Measurements from ENCODE around the gene ATG16L1. TPM values are rescaled to one million over a fixed set of nuclear protein-coding genes. Genes with fewer than 3 reads are reported as not detected.

ATG16L1 gene
- total RNA-seq: 10 to 100 TPM; 62.8 to 63.8 TPM

GRCh38 chr2:233251306-233252116 lies at the start of gene ATG16L1:
Gene ATG16L1 (plus strand): TSS chr2:233251673. CDS start chr2:233251828, 155 bp downstream.
- peaks cover 71% of the 10 kb centered on the region for H3K4me1 Mint-ChIP-seq
- ATAC-seq: peak; percentile 97
- CTCF ChIA-PET: interaction anchor here (0.7 to 7.1 kb wide), 33 partner anchors 10 to 441 kb away, joined by 3 to 93 read pairs (median 5); partner anchors contain the start of gene INPP5D
- H3K27ac Mint-ChIP-seq: peak within 1 kb of the TSS; percentile 98
- H3K4me3 Mint-ChIP-seq: peak within 1 kb of the TSS; percentile 92
- peaks cover 27% of the 10 kb centered on the region for H3K36me3 Mint-ChIP-seq
- peak; percentile 98 for DNase-seq
- H3K9me3 Mint-ChIP-seq (ENCODE audit: low read depth): no peaks in the 10 kb centered on the region
- no peaks in the 10 kb centered on the region for H3K27me3 Mint-ChIP-seq

DNA sequence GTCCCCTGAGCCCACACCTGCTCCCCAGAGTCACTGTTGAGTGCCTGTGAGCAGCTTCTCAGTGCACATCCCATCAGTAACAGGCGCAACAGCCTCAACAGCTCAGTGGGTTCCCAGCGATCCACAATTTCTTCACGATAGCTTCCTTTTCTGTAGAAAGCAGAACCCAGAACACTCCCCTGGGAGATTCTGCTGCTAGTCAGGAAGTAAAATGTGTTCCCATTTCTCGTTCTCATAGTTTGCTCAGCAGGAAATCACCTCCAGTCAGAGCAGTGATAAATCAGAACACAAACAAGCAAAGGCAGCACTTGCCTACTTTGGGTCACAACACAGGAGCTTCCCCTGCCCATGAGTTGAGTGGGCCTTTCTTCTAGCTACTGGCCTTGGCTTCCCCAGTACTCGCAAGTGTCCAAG lies 48.9 kb upstream of the ATG16L1 start:
- Mint-ChIP-seq H3K27ac (peak overlapping the region; percentile 37), H3K36me3 (peaks cover 62% of the 10 kb centered on the region), H3K4me1 (peaks cover 1% of the 10 kb centered on the region), H3K27me3 (no peaks in the 10 kb centered on the region), H3K9me3 (ENCODE audit: low read depth) (peaks cover 3% of the 10 kb centered on the region), H3K4me3 (no peak overlapping the region)
- ATAC-seq (no peak), DNase-seq (no peak)
- CTCF ChIA-PET: no interaction called here

DNA sequence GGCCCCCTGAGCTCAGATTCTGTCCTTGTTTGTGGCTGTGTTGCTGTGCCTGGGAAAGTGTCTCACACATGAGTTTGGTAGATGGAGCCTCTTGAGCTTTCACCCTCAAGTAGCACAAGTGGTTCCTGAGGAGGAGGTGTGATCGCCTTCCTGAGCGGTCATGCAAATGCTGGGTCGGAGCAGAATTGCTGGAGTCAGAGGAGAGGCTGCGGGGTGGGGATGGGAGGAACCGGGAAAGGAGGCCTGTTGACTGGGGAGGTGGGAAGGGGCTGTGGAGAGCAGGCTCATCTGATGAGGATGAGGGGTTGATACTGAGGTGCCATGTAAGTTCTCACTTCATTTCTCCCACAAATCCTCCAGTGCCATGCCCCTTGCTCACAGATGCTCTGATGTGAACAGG lies 48.4 kb upstream of the ATG16L1 start:
- ATAC-seq (no peak), DNase-seq (no peak)
- H3K36me3 Mint-ChIP-seq: peaks cover 57% of the 10 kb centered on the region
- peaks cover 6% of the 10 kb centered on the region for H3K4me1 Mint-ChIP-seq
- peak overlapping the region; percentile 37 for H3K27ac Mint-ChIP-seq
- H3K4me3 Mint-ChIP-seq: no peak overlapping the region
- peaks cover 3% of the 10 kb centered on the region for H3K9me3 Mint-ChIP-seq (ENCODE audit: low read depth)
- no peaks in the 10 kb centered on the region for H3K27me3 Mint-ChIP-seq
- CTCF ChIA-PET: no interaction called here

- Mint-ChIP-seq H3K36me3 (peaks cover 53% of the 10 kb centered on the region), H3K27ac (no peak overlapping the region), H3K4me1 (peaks cover 8% of the 10 kb centered on the region), H3K4me3 (no peak overlapping the region), H3K27me3 (no peaks in the 10 kb centered on the region), H3K9me3 (ENCODE audit: low read depth) (peaks cover 3% of the 10 kb centered on the region)
- ATAC-seq: no peak
- CTCF ChIA-PET: no interaction called here
- DNase-seq: no peak
Observed at GRCh38 chr2:233204286-233204936, 47.1 kb upstream of the ATG16L1 start.

GRCh38 chr2:233208382-233209116 lies 42.9 kb upstream of the ATG16L1 start:
- Mint-ChIP-seq H3K36me3 (peaks cover 17% of the 10 kb centered on the region), H3K27me3 (no peaks in the 10 kb centered on the region), H3K4me1 (peaks cover 8% of the 10 kb centered on the region), H3K4me3 (no peak overlapping the region), H3K27ac (no peak overlapping the region), H3K9me3 (ENCODE audit: low read depth) (no peaks in the 10 kb centered on the region)
- no peak for ATAC-seq
- no peak for DNase-seq
- CTCF ChIA-PET: no interaction called here

DNA sequence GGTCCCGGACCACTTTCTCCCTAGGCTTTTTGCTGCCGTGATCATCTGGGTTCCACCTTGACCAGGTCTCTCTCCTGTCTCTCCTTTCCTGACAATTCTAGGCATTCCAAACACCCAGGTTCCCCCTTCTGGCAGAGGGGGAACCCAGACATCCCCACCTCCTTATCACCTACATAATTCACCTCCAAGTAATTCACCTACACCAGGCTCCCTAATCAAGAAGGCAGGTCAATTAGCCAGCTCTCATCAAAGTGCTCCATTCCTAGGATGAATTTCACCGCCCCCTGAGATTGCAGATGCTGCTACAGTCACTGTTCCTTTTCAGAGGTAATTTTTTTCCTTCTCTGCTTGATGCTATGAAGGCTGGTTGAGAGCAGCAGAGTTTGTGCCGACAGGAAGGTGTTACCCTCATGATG lies 42.3 kb upstream of the ATG16L1 start:
- Mint-ChIP-seq H3K36me3 (peaks cover 12% of the 10 kb centered on the region), H3K27ac (peak overlapping the region; percentile 35), H3K4me3 (no peak overlapping the region), H3K9me3 (ENCODE audit: low read depth) (no peaks in the 10 kb centered on the region), H3K27me3 (no peaks in the 10 kb centered on the region), H3K4me1 (peaks cover 8% of the 10 kb centered on the region)
- CTCF ChIA-PET: no interaction called here
- DNase-seq: no peak
- ATAC-seq: no peak

DNA sequence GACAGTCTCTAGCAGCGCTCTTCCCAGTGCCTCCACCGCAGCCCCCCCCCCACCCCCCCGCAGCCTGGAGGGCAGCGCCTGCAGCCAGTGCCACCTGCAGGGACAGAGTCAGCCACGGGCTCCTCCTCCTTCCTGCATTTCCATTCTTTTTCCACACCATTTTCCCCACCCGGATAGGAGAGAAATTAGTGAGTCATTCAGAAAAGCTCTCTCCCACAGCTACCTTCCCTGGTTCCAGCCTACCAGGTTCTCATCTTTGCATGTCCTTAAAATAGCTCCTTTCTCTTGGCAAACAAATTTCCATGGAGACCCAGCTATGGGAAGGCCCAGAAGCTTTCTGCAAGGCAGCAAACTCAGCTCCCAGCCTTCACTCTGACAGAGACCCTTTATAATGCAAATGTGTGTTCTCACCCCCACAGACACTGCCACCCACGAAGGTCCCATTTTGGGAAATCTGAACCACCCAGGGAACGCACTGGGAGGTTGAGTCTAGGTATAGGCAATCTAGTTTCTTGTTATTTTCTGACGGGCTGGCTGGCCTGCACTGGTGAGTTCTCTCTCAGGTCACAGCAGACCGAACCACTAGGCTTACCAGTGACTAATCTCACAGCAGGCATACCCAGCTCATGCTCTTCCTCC lies 41.8 kb upstream of the ATG16L1 start:
- Mint-ChIP-seq H3K27ac (peak overlapping the region; percentile 18), H3K9me3 (ENCODE audit: low read depth) (no peaks in the 10 kb centered on the region), H3K36me3 (peaks cover 11% of the 10 kb centered on the region), H3K4me3 (no peak overlapping the region), H3K27me3 (no peaks in the 10 kb centered on the region), H3K4me1 (peaks cover 8% of the 10 kb centered on the region)
- CTCF ChIA-PET: no interaction called here
- DNase-seq (no peak), ATAC-seq (no peak)

DNA sequence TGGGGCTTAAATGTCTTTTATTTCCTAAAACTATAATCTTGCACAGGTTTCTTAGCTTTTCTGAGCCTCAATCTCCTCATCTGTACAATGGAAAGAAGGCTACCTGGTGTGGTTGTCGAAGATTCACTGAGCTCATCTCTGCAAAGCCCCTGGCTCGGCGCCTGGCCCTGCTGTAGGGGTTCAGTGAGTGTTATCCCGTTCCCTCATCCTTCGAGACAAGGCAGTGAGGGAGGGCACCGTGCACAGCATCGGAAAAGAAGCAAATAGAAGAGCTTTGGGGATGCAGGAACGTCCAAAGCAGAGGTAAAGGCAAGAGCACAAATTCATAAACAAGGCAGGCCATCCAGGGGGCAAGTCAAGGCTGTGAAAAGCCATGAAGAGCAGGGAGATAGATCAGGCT lies 41.2 kb upstream of the ATG16L1 start:
- DNase-seq (no peak), ATAC-seq (no peak)
- Mint-ChIP-seq H3K36me3 (peaks cover 7% of the 10 kb centered on the region), H3K9me3 (ENCODE audit: low read depth) (no peaks in the 10 kb centered on the region), H3K4me1 (peaks cover 8% of the 10 kb centered on the region), H3K4me3 (no peak overlapping the region), H3K27ac (no peak overlapping the region), H3K27me3 (no peaks in the 10 kb centered on the region)
- CTCF ChIA-PET: interaction anchor here (0.7 to 1.2 kb wide), 2 partner anchors 40 to 1335 kb away, joined by 3 read pairs; no protein-coding TSS in a partner anchor

- CTCF ChIA-PET: interaction anchor here (0.7 to 1.2 kb wide), 2 partner anchors 39 to 1334 kb away, joined by 3 read pairs; no protein-coding TSS in a partner anchor
- Mint-ChIP-seq H3K9me3 (ENCODE audit: low read depth) (no peaks in the 10 kb centered on the region), H3K36me3 (peaks cover 4% of the 10 kb centered on the region), H3K4me1 (peaks cover 8% of the 10 kb centered on the region), H3K27ac (no peak overlapping the region), H3K27me3 (no peaks in the 10 kb centered on the region), H3K4me3 (no peak overlapping the region)
- DNase-seq (no peak), ATAC-seq (no peak)
Observed at GRCh38 chr2:233210843-233211547, 40.5 kb upstream of the ATG16L1 start.

- ATAC-seq (no peak), DNase-seq (no peak)
- Mint-ChIP-seq H3K4me3 (no peak overlapping the region), H3K9me3 (ENCODE audit: low read depth) (no peaks in the 10 kb centered on the region), H3K36me3 (peaks cover 4% of the 10 kb centered on the region), H3K27me3 (no peaks in the 10 kb centered on the region), H3K27ac (no peak overlapping the region), H3K4me1 (peaks cover 8% of the 10 kb centered on the region)
- CTCF ChIA-PET: interaction anchor here (1.2 kb wide), 1 partner anchor 39 kb away, joined by 3 read pairs; no protein-coding TSS in a partner anchor
Observed at GRCh38 chr2:233211548-233211895, 40.0 kb upstream of the ATG16L1 start.

- no peaks in the 10 kb centered on the region for H3K36me3 Mint-ChIP-seq
- no peak overlapping the region for H3K27ac Mint-ChIP-seq
- H3K4me3 Mint-ChIP-seq: no peak overlapping the region
Observed at GRCh38 chr2:233213011-233213410, 38.5 kb upstream of the ATG16L1 start.

GRCh38 chr2:233213975-233214374 lies 37.5 kb upstream of the ATG16L1 start:
- Mint-ChIP-seq H3K9me3 (ENCODE audit: low read depth) (no peaks in the 10 kb centered on the region), H3K4me3 (no peak overlapping the region), H3K36me3 (no peaks in the 10 kb centered on the region), H3K27ac (no peak overlapping the region), H3K27me3 (no peaks in the 10 kb centered on the region), H3K4me1 (peaks cover 2% of the 10 kb centered on the region)
- DNase-seq: no peak
- ATAC-seq: no peak
- CTCF ChIA-PET: no interaction called here

More at GRCh38 chr2:233213011-233213410, 38.5 kb upstream of the ATG16L1 start:
- H3K9me3 Mint-ChIP-seq (ENCODE audit: low read depth): no peaks in the 10 kb centered on the region
- peaks cover 2% of the 10 kb centered on the region for H3K4me1 Mint-ChIP-seq
- CTCF ChIA-PET: no interaction called here
- no peak for DNase-seq
- ATAC-seq: no peak
- H3K27me3 Mint-ChIP-seq: no peaks in the 10 kb centered on the region

All from activated CD8-positive, alpha-beta memory T cell treated with anti-CD3 and anti-CD28 coated beads, Interleukin-2, amount 10 ng/mL, durations not matched to agents 7 days and 5 days (primary cell).